NB4 (cell line): ENCODE data around the gene PHYHIPL.
"Not testable (repeated sequence)": the region's sequence is repeated elsewhere in the genome, so short reads cannot be mapped to it uniquely, and the experiment has no call there.

Experiments
- DNase-seq: peaks from one replicate; pipeline ENCODE4 v3.0.0; 2010; ENCODE audit warnings: low read depth
- H3K4me3 ChIP-seq: one replicate; pipeline ENCODE4 v1.5.1; 2011; ENCODE audit warnings: mild to moderate bottlenecking, low read depth, low read length, moderate library complexity
- CTCF ChIP-seq: IDR thresholded peaks from one replicate; pipeline ENCODE4 v1.5.1; 2012; ENCODE audit warnings: low read depth, low read length
- MAX ChIP-seq: IDR thresholded peaks from 2 replicates; pipeline ENCODE4 v1.6.1; 2011; ENCODE audit warnings: low read depth, low read length
- MYC ChIP-seq: IDR thresholded peaks from 2 replicates; pipeline ENCODE4 v1.6.1; 2011; ENCODE audit warnings: low read depth, low read length
- POLR2A ChIP-seq: IDR thresholded peaks from 2 replicates; pipeline ENCODE4 v1.6.1; 2011; ENCODE audit warnings: mild to moderate bottlenecking; ENCODE audit not compliant: insufficient read length; ENCODE audit errors: extremely low read depth

The PHYHIPL gene

GRCh38 chr10:59214160-59214559 lies 37.7 kb downstream of the PHYHIPL start:
- no peak for TF ChIP-seq MAX
- no peak for TF ChIP-seq POLR2A
- TF ChIP-seq MYC = no peak
- TF ChIP-seq CTCF = no peak
- H3K4me3 ChIP-seq = no peak overlapping the region
- DNase-seq = no peak

- no peak for DNase-seq
- H3K4me3 ChIP-seq = no peak overlapping the region
- TF ChIP-seq MAX (no peak), CTCF (no peak), POLR2A (no peak)
Measured at GRCh38 chr10:59216178-59216869, 39.9 kb downstream of the PHYHIPL start.

GRCh38 chr10:59222788-59223187 lies 46.3 kb downstream of the PHYHIPL start:
- TF ChIP-seq MAX (no peak), POLR2A (no peak), MYC (no peak), CTCF (no peak)
- DNase-seq = no peak
- H3K4me3 ChIP-seq = no peak overlapping the region

- DNase-seq, H3K4me3 ChIP-seq: not testable (repeated sequence)
Measured at GRCh38 chr10:59223597-59223996, 47.2 kb downstream of the PHYHIPL start.

GRCh38 chr10:59225211-59225610 lies 48.8 kb downstream of the PHYHIPL start:
- no peak overlapping the region for H3K4me3 ChIP-seq
- no peak for DNase-seq
- TF ChIP-seq POLR2A (no peak), MAX (no peak), MYC (no peak), CTCF (no peak)

GRCh38 chr10:59227136-59227673 lies 50.8 kb downstream of the PHYHIPL start:
- TF ChIP-seq MYC (no peak), CTCF (no peak), MAX (no peak), POLR2A (no peak)
- no peak for DNase-seq
- H3K4me3 ChIP-seq = no peak overlapping the region
